ENCODE results near the gene NOTCH4.

Gene NOTCH4

GRCh38 chr6:32188381-32189068 is 35.3 kb downstream of the NOTCH4 start (continued):
- no peak for TF ChIP-seq ZNF394 (tag by site-specific recombination; IDR thresholded peaks at IDR 0.05; ENCODE audit: borderline replicate concordance)
- no peak for TF ChIP-seq ZNF704 (tag by site-specific recombination; IDR thresholded peaks at IDR 0.05)
- no peak for TF ChIP-seq ZBTB48 (tag by site-specific recombination; IDR thresholded peaks at IDR 0.05)
- 0 out of 2 replicates have a peak, but pooled peaks have one; percentile 26 for TF ChIP-seq IKZF3 (tag by site-specific recombination; IDR thresholded peaks at IDR 0.05)
- TF ChIP-seq PRDM10 (tag by site-specific recombination; IDR thresholded peaks at IDR 0.05): no peak
- TF ChIP-seq SETDB1 (IDR thresholded peaks at IDR 0.05; ENCODE audit: insufficient read length, low read length): no peak
- no peak for TF ChIP-seq ZNF629 (tag by site-specific recombination; IDR thresholded peaks at IDR 0.05)
- no peak for TF ChIP-seq ZBTB44 (tag by site-specific recombination; IDR thresholded peaks at IDR 0.05)
- TF ChIP-seq ZNF580 (tag by site-specific recombination; IDR thresholded peaks at IDR 0.05): no peak
- TF ChIP-seq ZNF521 (tag by site-specific recombination; IDR thresholded peaks at IDR 0.05): no peak
- TF ChIP-seq MEIS1 (CRISPR knock-in tag; IDR thresholded peaks at IDR 0.05; ENCODE audit: borderline replicate concordance): no peak
- TF ChIP-seq GLI4 (tag by site-specific recombination; IDR thresholded peaks at IDR 0.05): no peak
- no peak for TF ChIP-seq ZNF639 (tag by site-specific recombination; IDR thresholded peaks at IDR 0.05)
- TF ChIP-seq GLIS2 (tag by site-specific recombination; IDR thresholded peaks at IDR 0.05): no peak
- TF ChIP-seq ZNF692 (tag by site-specific recombination; IDR thresholded peaks at IDR 0.05): peak; percentile 82
- TF ChIP-seq KLF8 (tag by site-specific recombination; IDR thresholded peaks at IDR 0.05): no peak
- peak; percentile 82 for TF ChIP-seq ZFP69B (tag by site-specific recombination; IDR thresholded peaks at IDR 0.05)
- no peak for TF ChIP-seq ZNF248 (tag by site-specific recombination; IDR thresholded peaks at IDR 0.05)
- no peak for TF ChIP-seq ZNF645 (tag by site-specific recombination; IDR thresholded peaks at IDR 0.05)
- TF ChIP-seq ZNF677 (tag by site-specific recombination; IDR thresholded peaks at IDR 0.05): no peak
- no peak for TF ChIP-seq ZNF792 (tag by site-specific recombination; IDR thresholded peaks at IDR 0.05)
- no peak for TF ChIP-seq ZNF747 (tag by site-specific recombination; IDR thresholded peaks at IDR 0.05)
- no peak for TF ChIP-seq INSM2 (tag by site-specific recombination; IDR thresholded peaks at IDR 0.05)
- no peak for TF ChIP-seq PRDM4 (tag by site-specific recombination; IDR thresholded peaks at IDR 0.05)

All from HEK293 (cell line).